Astrocyte of the cerebellum (primary cell): ENCODE measurements around the gene IL21R.

Experiments used
- DNase-seq: peaks from one replicate; pipeline ENCODE4 v3.0.0-alpha.2; 2011; ENCODE audit warnings: low read depth
- H3K4me3 ChIP-seq: 2 replicates; pipeline ENCODE4 v1.5.1; 2011; ENCODE audit warnings: mild to moderate bottlenecking, low read depth, low read length, moderate library complexity
- in situ Hi-C: cut with HindIII; loops from 2 replicates; pipeline ENCODE4 v1.10.0; 2017; ENCODE audit warnings: low sequenced_read_pairs
- TF ChIP-seq, protein P1 (sequence below): IDR thresholded peaks from 2 replicates; pipeline ENCODE4 v1.5.1; 2012; ENCODE audit warnings: low read length, low read depth, moderate library complexity, mild to moderate bottlenecking; ENCODE audit errors: missing control alignments

IL21R gene

DNA sequence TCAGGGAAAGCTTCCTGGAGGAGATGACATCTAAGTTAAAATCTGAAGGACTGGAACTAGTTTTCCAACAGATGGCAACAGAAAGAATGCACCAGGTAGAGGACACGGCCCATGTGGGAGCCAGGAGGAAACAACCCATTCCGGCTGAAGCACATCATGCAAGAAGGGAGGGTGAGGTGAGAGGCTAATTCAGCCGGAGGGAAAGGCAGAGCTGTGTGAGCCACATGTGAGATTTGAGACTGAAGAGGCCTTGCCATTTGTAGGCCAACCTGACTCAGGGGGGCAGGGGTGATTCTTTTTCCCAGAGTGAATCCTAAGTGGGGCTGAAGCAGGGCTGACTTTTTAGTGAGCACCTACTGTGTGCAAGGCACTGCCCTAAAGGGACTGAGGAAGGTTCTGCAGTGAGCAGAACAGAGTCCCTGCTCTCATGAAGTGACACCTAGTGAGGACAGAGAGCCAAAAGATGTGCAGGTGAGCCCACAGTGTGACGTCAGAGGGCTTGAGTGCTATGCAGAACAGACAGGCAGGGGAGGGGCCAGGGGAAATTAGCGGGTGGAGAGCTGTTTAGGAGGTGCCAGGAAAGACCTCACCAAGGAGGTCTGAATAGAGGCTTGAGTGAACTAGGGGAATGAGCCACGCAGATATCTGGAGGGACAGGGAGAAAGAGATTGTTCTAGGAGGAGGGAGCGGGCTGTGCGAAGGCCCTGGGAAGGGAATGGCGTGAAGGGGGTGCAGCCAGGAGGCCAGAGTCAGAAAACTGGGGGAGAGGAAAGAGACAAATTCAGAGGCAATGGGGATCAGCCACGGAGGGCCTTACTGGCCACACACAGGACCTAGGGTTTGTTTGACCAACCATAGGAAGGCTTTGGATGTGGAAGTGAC lies 19.8 kb upstream of the IL21R start:
- no peak for DNase-seq
- no peak overlapping the region for H3K4me3 ChIP-seq
- TF ChIP-seq, protein P1, sequence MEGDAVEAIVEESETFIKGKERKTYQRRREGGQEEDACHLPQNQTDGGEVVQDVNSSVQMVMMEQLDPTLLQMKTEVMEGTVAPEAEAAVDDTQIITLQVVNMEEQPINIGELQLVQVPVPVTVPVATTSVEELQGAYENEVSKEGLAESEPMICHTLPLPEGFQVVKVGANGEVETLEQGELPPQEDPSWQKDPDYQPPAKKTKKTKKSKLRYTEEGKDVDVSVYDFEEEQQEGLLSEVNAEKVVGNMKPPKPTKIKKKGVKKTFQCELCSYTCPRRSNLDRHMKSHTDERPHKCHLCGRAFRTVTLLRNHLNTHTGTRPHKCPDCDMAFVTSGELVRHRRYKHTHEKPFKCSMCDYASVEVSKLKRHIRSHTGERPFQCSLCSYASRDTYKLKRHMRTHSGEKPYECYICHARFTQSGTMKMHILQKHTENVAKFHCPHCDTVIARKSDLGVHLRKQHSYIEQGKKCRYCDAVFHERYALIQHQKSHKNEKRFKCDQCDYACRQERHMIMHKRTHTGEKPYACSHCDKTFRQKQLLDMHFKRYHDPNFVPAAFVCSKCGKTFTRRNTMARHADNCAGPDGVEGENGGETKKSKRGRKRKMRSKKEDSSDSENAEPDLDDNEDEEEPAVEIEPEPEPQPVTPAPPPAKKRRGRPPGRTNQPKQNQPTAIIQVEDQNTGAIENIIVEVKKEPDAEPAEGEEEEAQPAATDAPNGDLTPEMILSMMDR, result no peak
- in situ Hi-C loops, result no loop called here

DNA sequence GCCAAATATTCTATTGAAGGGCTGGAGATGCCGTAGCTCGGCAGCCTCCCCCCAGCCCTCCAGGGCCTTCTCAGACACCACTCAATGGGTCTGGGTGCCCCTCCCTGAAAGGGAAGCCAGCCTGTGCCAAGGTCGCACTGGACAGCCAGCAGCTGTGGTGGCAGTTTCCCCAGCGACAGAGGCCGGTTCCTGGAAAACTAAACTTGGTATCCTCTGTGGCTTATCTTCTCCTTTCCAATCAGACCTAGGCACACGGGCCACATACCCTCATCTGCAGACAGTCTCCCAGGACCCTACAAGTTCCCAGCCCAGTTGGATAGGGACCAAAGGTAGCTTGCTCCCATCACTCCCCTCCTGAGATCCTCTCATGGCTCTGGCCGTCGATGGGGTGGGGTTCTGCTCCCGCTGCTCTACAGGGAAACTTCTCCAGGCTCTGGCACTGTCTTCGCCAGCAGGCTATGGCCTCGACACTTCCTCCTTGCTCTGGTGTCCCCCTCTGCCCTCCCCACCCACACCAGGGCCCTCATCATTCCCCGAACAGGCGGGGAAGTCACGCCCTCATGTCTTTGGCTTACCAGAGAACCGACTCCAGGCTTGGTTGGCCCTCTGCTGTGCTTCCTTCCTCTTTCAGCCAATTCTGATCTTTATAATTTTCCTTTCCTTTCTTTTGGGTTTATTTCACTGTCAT lies 18.3 kb upstream of the IL21R start:
- DNase-seq, result no peak
- H3K4me3 ChIP-seq, result no peak overlapping the region
- in situ Hi-C loops, result no loop called here
- TF ChIP-seq, protein P1, result no peak

- in situ Hi-C loops, result no loop called here
- TF ChIP-seq, protein P1, result no peak
- H3K4me3 ChIP-seq, result no peak overlapping the region
- DNase-seq, result no peak
These were observed 17.5 kb upstream of the IL21R start for GRCh38 chr16:27384425-27384824.

DNA sequence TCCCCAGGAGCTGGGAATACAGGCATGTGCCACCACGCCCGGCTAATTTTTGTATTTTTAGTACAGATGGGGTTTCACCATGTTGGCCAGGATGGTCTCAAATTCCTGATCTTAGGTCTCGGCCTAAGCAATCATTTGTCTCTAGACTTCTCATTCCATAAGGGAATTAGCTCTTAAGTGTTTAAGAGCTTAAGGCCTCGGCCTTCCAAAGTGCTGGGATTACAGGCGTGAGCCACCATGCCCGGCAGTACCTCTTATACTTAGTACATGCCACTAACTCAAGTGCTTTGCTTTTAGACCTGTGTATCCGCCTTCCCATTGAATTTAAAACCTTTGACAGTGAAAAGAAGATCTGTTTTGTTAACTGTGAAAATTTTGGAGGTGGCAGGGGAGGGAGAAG lies 16.6 kb upstream of the IL21R start:
- H3K4me3 ChIP-seq, result no peak overlapping the region
- no peak for DNase-seq
- TF ChIP-seq, protein P1, result no peak
- in situ Hi-C loops, result no loop called here

GRCh38 chr16:27386674-27387073 lies 15.3 kb upstream of the IL21R start:
- DNase-seq, result no peak
- no peak overlapping the region for H3K4me3 ChIP-seq
- TF ChIP-seq, protein P1, result no peak
- in situ Hi-C loops, result no loop called here

GRCh38 chr16:27387724-27388123 lies 14.2 kb upstream of the IL21R start:
- TF ChIP-seq, protein P1, result no peak
- in situ Hi-C loops, result no loop called here
- no peak overlapping the region for H3K4me3 ChIP-seq
- no peak for DNase-seq
